Ishikawa (cell line): ENCODE results near the gene NME7.

ENCODE experiments used
- CEBPB ChIP-seq: IDR thresholded peaks from 2 replicates; pipeline ENCODE4 v1.6.1; 2012
- CREB1 ChIP-seq: IDR thresholded peaks from 2 replicates; pipeline ENCODE4 v1.6.1; 2012; ENCODE audit warnings: low read depth
- EGR1 ChIP-seq: IDR thresholded peaks from 2 replicates; pipeline ENCODE4 v1.6.1; 2012
- EP300 ChIP-seq: IDR thresholded peaks from 2 replicates; pipeline ENCODE4 v1.6.1; 2012; ENCODE audit warnings: borderline replicate concordance
- FOXM1 ChIP-seq: IDR thresholded peaks from 2 replicates; pipeline ENCODE4 v1.6.1; 2012; ENCODE audit warnings: low read depth, borderline replicate concordance
- NFIC ChIP-seq: IDR thresholded peaks from 2 replicates; pipeline ENCODE4 v1.6.1; 2012
- RAD21 ChIP-seq: IDR thresholded peaks from 2 replicates; pipeline ENCODE4 v1.6.1; 2012; ENCODE audit warnings: low read depth
- TAF1 ChIP-seq: IDR thresholded peaks from 2 replicates; pipeline ENCODE4 v1.6.1; 2012; ENCODE audit warnings: low read depth, mild to moderate bottlenecking
- TCF12 ChIP-seq: IDR thresholded peaks from 2 replicates; pipeline ENCODE4 v1.6.1; 2012; ENCODE audit warnings: low read depth
- TEAD4 ChIP-seq: IDR thresholded peaks from 2 replicates; pipeline ENCODE4 v1.6.1; 2012
- YY1 ChIP-seq: IDR thresholded peaks from 2 replicates; pipeline ENCODE4 v1.6.1; 2012; ENCODE audit warnings: low read depth
- ZBTB7A ChIP-seq: IDR thresholded peaks from 2 replicates; pipeline ENCODE4 v1.6.1; 2012; ENCODE audit warnings: low read depth
- TF ChIP-seq, protein P1 (sequence below): IDR thresholded peaks from 2 replicates; pipeline ENCODE4 v1.6.1; 2012
- TF ChIP-seq, protein P2 (sequence below): IDR thresholded peaks from 2 replicates; pipeline ENCODE4 v1.6.1; 2012
- TF ChIP-seq, protein P3 (sequence below): IDR thresholded peaks from 2 replicates; pipeline ENCODE4 v1.6.1; 2012; ENCODE audit warnings: low read depth, mild to moderate bottlenecking

NME7 gene

DNA sequence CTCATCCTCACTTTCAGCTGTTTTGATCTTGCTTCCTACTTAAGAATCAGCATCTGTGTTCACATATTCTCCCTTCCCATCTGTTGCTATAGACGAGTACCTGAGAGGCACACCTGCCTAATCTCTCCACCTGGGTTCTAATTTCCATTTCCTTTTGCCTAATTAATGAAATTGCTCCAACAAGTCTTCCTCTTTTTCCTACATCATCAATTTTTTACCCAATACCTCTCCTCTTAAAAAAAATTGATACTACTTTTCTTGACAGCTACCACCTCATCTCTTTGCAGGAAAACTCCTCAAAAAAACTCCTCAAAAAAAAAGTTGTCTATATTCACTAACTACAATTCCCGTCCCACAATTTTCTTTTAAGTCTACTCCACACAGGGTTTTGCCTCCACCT lies 71.8 kb downstream of the NME7 start:
- TF ChIP-seq FOXM1 (no peak), RAD21 (no peak)
- TF ChIP-seq, protein P1, sequence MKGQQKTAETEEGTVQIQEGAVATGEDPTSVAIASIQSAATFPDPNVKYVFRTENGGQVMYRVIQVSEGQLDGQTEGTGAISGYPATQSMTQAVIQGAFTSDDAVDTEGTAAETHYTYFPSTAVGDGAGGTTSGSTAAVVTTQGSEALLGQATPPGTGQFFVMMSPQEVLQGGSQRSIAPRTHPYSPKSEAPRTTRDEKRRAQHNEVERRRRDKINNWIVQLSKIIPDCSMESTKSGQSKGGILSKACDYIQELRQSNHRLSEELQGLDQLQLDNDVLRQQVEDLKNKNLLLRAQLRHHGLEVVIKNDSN = no peak

DNA sequence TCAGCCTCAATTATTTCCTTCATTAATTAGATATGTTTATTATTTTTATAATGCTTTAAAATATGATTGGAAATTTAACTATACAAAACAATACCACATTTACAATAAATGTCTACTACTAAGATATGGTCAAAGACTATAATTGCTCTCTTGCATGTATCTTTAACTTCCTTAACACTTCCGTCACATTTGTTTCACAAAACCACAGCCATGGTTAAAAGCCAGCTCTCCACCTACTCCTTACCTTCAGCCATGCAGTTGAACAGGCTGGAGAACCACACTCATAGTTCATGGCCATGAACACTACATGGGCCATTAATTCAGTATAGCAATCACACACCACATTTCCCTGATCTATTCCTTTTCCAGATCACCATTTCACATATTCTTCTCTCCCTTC lies 72.2 kb downstream of the NME7 start:
- TF ChIP-seq EP300 (no peak), FOXM1 (no peak), TEAD4 (no peak), ZBTB7A (no peak), TCF12 (no peak), RAD21 (no peak), TAF1 (no peak), CEBPB (no peak), EGR1 (no peak), YY1 (no peak)
- TF ChIP-seq, protein P1 = no peak
- TF ChIP-seq, protein P2, sequence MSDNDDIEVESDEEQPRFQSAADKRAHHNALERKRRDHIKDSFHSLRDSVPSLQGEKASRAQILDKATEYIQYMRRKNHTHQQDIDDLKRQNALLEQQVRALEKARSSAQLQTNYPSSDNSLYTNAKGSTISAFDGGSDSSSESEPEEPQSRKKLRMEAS = no peak
- TF ChIP-seq, protein P3, sequence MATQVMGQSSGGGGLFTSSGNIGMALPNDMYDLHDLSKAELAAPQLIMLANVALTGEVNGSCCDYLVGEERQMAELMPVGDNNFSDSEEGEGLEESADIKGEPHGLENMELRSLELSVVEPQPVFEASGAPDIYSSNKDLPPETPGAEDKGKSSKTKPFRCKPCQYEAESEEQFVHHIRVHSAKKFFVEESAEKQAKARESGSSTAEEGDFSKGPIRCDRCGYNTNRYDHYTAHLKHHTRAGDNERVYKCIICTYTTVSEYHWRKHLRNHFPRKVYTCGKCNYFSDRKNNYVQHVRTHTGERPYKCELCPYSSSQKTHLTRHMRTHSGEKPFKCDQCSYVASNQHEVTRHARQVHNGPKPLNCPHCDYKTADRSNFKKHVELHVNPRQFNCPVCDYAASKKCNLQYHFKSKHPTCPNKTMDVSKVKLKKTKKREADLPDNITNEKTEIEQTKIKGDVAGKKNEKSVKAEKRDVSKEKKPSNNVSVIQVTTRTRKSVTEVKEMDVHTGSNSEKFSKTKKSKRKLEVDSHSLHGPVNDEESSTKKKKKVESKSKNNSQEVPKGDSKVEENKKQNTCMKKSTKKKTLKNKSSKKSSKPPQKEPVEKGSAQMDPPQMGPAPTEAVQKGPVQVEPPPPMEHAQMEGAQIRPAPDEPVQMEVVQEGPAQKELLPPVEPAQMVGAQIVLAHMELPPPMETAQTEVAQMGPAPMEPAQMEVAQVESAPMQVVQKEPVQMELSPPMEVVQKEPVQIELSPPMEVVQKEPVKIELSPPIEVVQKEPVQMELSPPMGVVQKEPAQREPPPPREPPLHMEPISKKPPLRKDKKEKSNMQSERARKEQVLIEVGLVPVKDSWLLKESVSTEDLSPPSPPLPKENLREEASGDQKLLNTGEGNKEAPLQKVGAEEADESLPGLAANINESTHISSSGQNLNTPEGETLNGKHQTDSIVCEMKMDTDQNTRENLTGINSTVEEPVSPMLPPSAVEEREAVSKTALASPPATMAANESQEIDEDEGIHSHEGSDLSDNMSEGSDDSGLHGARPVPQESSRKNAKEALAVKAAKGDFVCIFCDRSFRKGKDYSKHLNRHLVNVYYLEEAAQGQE = no peak

DNA sequence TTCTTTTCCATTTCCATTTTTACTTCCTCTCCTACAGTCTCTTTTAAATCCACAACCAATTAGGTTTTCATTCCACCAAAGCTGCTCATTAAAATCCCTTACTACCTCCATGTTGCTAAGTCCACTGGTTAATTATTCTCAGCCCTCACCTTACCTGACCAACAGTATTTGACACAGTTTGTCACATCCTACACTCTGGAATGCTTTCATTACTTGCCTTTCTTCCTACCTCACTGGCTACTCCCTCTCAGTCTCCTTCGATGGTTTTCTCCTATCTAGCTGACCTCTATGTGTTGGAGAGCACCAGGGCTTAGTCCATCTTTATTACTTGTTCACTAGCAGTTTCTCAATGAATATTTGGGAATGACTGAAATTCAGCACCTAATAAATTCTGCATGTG lies 78.6 kb downstream of the NME7 start:
- TF ChIP-seq, protein P3 = no peak
- TF ChIP-seq CREB1 (no peak), ZBTB7A (no peak), CEBPB (no peak), TCF12 (no peak), YY1 (no peak), TEAD4 (no peak), NFIC (no peak), RAD21 (no peak), TAF1 (no peak), EP300 (no peak), FOXM1 (no peak), EGR1 (no peak)
- TF ChIP-seq, protein P1 = no peak
- TF ChIP-seq, protein P2 = no peak

DNA sequence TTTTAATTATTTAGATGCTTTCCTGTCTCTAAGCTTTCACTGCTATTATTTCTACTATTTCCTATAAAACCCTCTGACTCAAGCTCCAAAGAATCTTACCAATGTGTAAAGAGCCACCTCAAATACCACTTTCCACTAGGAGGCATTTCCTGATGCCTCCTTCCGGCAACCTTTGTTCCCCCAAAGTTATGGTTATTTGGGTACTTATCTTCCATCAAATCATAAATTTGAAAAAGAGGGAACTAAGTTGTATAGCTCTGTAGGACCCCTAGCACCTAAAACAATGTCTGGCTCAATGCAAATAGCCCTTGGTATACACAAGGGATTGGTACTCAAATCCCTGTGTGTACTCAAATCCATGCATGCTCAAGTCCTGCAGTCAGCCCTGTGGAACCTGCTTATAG lies 79.6 kb downstream of the NME7 start:
- TF ChIP-seq RAD21 (no peak), ZBTB7A (no peak), CEBPB (no peak), TAF1 (no peak), TEAD4 (0 out of 2 replicates have a peak, but pooled peaks have one; percentile 40), YY1 (no peak), FOXM1 (no peak)
- TF ChIP-seq, protein P2 = no peak
- TF ChIP-seq, protein P1 = no peak

DNA sequence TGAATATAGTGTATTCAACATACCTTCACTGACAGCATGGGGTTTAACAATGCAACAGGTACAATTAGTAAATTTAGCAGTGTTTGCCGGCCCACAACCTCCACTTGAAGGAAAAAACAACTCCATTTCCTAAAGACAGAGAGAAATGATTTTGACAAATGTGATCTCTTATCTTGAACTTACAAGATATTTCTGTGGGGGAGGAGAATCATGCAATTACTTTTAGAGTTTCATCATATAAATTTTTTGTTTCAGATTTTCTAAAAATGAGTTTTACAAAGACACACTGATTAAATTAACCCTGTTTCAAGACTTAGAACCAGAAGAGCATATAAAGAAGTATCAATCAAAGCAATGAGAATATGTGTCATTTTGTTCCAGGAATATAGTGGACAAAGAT lies 80.3 kb downstream of the NME7 start:
- TF ChIP-seq, protein P2 = no peak
- TF ChIP-seq EP300 = no peak
- no peak for TF ChIP-seq FOXM1
- no peak for TF ChIP-seq TCF12
- TF ChIP-seq, protein P1 = no peak
- TF ChIP-seq EGR1 = no peak
- TF ChIP-seq CEBPB = no peak
- TF ChIP-seq RAD21 = no peak
- TF ChIP-seq YY1 = no peak
- TF ChIP-seq ZBTB7A = no peak
- TF ChIP-seq TAF1 = no peak
- no peak for TF ChIP-seq NFIC
- no peak for TF ChIP-seq CREB1
- TF ChIP-seq, protein P3 = no peak
- TF ChIP-seq TEAD4 = no peak
